GM12892 (cell line): Measurements from ENCODE around the gene EML4.

Experiments
- POLR2A ChIP-seq: IDR thresholded peaks from 2 replicates; pipeline ENCODE4 v1.6.1; 2011; ENCODE audit warnings: low read depth, low read length, control low read depth
- TAF1 ChIP-seq: IDR thresholded peaks from 2 replicates; pipeline ENCODE4 v1.6.1; 2011; ENCODE audit warnings: low read depth, mild to moderate bottlenecking, control low read depth, low read length, borderline replicate concordance

DNA sequence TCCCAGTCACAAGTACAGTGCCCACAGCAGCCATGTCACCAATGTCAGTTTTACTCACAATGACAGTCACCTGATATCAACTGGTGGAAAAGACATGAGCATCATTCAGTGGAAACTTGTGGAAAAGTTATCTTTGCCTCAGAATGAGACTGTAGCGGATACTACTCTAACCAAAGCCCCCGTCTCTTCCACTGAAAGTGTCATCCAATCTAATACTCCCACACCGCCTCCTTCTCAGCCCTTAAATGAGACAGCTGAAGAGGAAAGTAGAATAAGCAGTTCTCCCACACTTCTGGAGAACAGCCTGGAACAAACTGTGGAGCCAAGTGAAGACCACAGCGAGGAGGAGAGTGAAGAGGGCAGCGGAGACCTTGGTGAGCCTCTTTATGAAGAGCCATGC, 160.6 kb downstream of the EML4 start:
- TF ChIP-seq TAF1 (no peak), POLR2A (no peak)
